SU-DHL-6 (cell line): Measurements from ENCODE around the gene SOX5.

Experiments
- H2AFZ ChIP-seq: fragments of 200-600 bp; sonication (generic); 2 replicates; pipeline ENCODE4 v1.6.1; 2014; ENCODE audit warnings: low read depth, mild to moderate bottlenecking, moderate library complexity, mixed read lengths, antibody characterized with exemption, low read length; ENCODE audit not compliant: severe bottlenecking
- H3F3A ChIP-seq: fragments of 200-600 bp; shearing (Covaris generic); 2 replicates; pipeline ENCODE4 v1.6.0; 2016; ENCODE audit warnings: antibody characterized with exemption, mild to moderate bottlenecking; ENCODE audit not compliant: insufficient read depth
- H3K27ac ChIP-seq: fragments of 200-600 bp; sonication (generic); 2 replicates; pipeline ENCODE4 v1.5.1; 2016; ENCODE audit warnings: low read depth, mild to moderate bottlenecking, low read length, moderate library complexity, mixed read lengths
- H3K27me3 ChIP-seq: fragments of 200-600 bp; sonication (generic), shearing (Covaris generic); 2 replicates; pipeline ENCODE4 v1.6.0; 2014; ENCODE audit warnings: mild to moderate bottlenecking, low read length
- H3K36me3 ChIP-seq: fragments of 200-600 bp; sonication (generic); 2 replicates; pipeline ENCODE4 v1.6.1; 2014; ENCODE audit warnings: mild to moderate bottlenecking, low read length, mixed read lengths
- H3K4me2 ChIP-seq: fragments of 300-600, 200-600 bp; shearing (Covaris generic), sonication (generic); 2 replicates; pipeline ENCODE4 v1.6.0; 2014; ENCODE audit warnings: low read length, low read depth, mild to moderate bottlenecking; ENCODE audit not compliant: poor library complexity, severe bottlenecking
- H3K4me3 ChIP-seq: fragments of 200-600 bp; sonication (generic); 2 replicates; pipeline ENCODE4 v1.5.1; 2014; ENCODE audit warnings: antibody characterized with exemption, low read length, mild to moderate bottlenecking, mixed read lengths; ENCODE audit not compliant: insufficient read depth, poor library complexity, severe bottlenecking
- H3K79me2 ChIP-seq: fragments of 200-600 bp; sonication (generic); 2 replicates; pipeline ENCODE4 v1.6.1; 2014; ENCODE audit warnings: mild to moderate bottlenecking, low read length, moderate library complexity; ENCODE audit not compliant: insufficient read depth
- H3K9ac ChIP-seq: fragments of 200-600 bp; sonication (generic); 2 replicates; pipeline ENCODE4 v1.7.0; 2014; ENCODE audit warnings: mild to moderate bottlenecking, low read length
- H3K9me2 ChIP-seq: fragments of 200-600 bp; sonication (generic); replicated peaks from 2 replicates; pipeline ENCODE4 v1.6.1; 2014; ENCODE audit warnings: low read length; ENCODE audit not compliant: insufficient read depth
- H3K9me3 ChIP-seq: fragments of 200-600 bp; sonication (generic); 2 replicates; pipeline ENCODE4 v1.6.1; 2014; ENCODE audit warnings: low read length, mixed read lengths; ENCODE audit not compliant: insufficient read depth
- H4K20me1 ChIP-seq: fragments of 200-600 bp; sonication (generic); 2 replicates; pipeline ENCODE4 v1.6.1; 2014; ENCODE audit warnings: low read depth, mild to moderate bottlenecking, antibody characterized with exemption, low read length, moderate library complexity, mixed read lengths
- CTCF ChIP-seq: fragments of 200-600 bp; sonication (generic); IDR thresholded peaks from one replicate; pipeline ENCODE4 v1.5.1; 2017; ENCODE audit warnings: antibody characterized with exemption, mild to moderate bottlenecking, low read length, moderate library complexity; ENCODE audit not compliant: insufficient read depth, poor library complexity, severe bottlenecking
- EZH2phosphoT487 ChIP-seq: fragments of 200-600 bp; sonication (generic), shearing (Covaris generic); conservative IDR thresholded peaks from 2 replicates; pipeline ENCODE4 v1.6.1; 2018; ENCODE audit warnings: mild to moderate bottlenecking, antibody characterized with exemption, low read length, moderate library complexity, mixed read lengths

Gene SOX5

GRCh38 chr12:23670684-23671083, 278.8 kb downstream of the SOX5 start:
- Histone ChIP-seq H3K27ac (no peak overlapping the region), H3K4me2 (no peak overlapping the region), H3F3A (no peaks in the 10 kb centered on the region), H3K27me3 (no peaks in the 10 kb centered on the region), H3K36me3 (no peaks in the 10 kb centered on the region), H2AFZ (no peak overlapping the region), H3K9me3 (no peaks in the 10 kb centered on the region), H3K4me3 (no peak overlapping the region), H4K20me1 (no peaks in the 10 kb centered on the region), H3K79me2 (no peaks in the 10 kb centered on the region), H3K9me2 (no peaks in the 10 kb centered on the region), H3K9ac (no peak overlapping the region)
- TF ChIP-seq CTCF (no peak), EZH2phosphoT487 (no peak)

- H3K27ac ChIP-seq = no peak overlapping the region
- no peaks in the 10 kb centered on the region for H3K79me2 ChIP-seq
- H3K4me3 ChIP-seq = no peak overlapping the region
- H4K20me1 ChIP-seq = no peaks in the 10 kb centered on the region
- H3K9me3 ChIP-seq = no peaks in the 10 kb centered on the region
- H3F3A ChIP-seq = no peaks in the 10 kb centered on the region
- no peak overlapping the region for H3K4me2 ChIP-seq
- H3K27me3 ChIP-seq = no peaks in the 10 kb centered on the region
- no peaks in the 10 kb centered on the region for H3K9me2 ChIP-seq
- H3K9ac ChIP-seq = no peak overlapping the region
- H3K36me3 ChIP-seq = no peaks in the 10 kb centered on the region
- no peak overlapping the region for H2AFZ ChIP-seq
- TF ChIP-seq CTCF (no peak), EZH2phosphoT487 (no peak)
Measured at GRCh38 chr12:23669691-23670090, 279.8 kb downstream of the SOX5 start.

GRCh38 chr12:23666866-23667265, 282.6 kb downstream of the SOX5 start:
- no peak overlapping the region for H3K4me2 ChIP-seq
- no peaks in the 10 kb centered on the region for H3K79me2 ChIP-seq
- no peak for TF ChIP-seq EZH2phosphoT487
- no peak for TF ChIP-seq CTCF
- H3K36me3 ChIP-seq = no peaks in the 10 kb centered on the region
- no peaks in the 10 kb centered on the region for H3F3A ChIP-seq
- H4K20me1 ChIP-seq = no peaks in the 10 kb centered on the region
- no peak overlapping the region for H3K27ac ChIP-seq
- H3K9me2 ChIP-seq = no peaks in the 10 kb centered on the region
- no peaks in the 10 kb centered on the region for H3K9me3 ChIP-seq
- H3K9ac ChIP-seq = no peak overlapping the region
- no peak overlapping the region for H3K4me3 ChIP-seq
- H3K27me3 ChIP-seq = no peaks in the 10 kb centered on the region
- no peak overlapping the region for H2AFZ ChIP-seq

GRCh38 chr12:23662966-23663365, 286.5 kb downstream of the SOX5 start:
- no peaks in the 10 kb centered on the region for H3K9me3 ChIP-seq
- TF ChIP-seq CTCF (no peak), EZH2phosphoT487 (no peak)
- no peaks in the 10 kb centered on the region for H3K9me2 ChIP-seq
- H3K36me3 ChIP-seq = no peaks in the 10 kb centered on the region
- H2AFZ ChIP-seq = no peak overlapping the region
- H3K4me2 ChIP-seq = no peak overlapping the region
- H3F3A ChIP-seq = no peaks in the 10 kb centered on the region
- H3K4me3 ChIP-seq = no peak overlapping the region
- no peaks in the 10 kb centered on the region for H3K27me3 ChIP-seq
- H3K9ac ChIP-seq = no peak overlapping the region
- H3K27ac ChIP-seq = no peak overlapping the region
- no peaks in the 10 kb centered on the region for H3K79me2 ChIP-seq
- no peaks in the 10 kb centered on the region for H4K20me1 ChIP-seq
